IPS-NIHi7 (cell line): Measurements from ENCODE around the gene MEN1.

Experiments
- DNase-seq: peaks from one replicate; pipeline ENCODE4 v3.0.0; 2012; ENCODE audit warnings: mixed read lengths; ENCODE audit errors: extremely low spot score

The MEN1 gene

DNA sequence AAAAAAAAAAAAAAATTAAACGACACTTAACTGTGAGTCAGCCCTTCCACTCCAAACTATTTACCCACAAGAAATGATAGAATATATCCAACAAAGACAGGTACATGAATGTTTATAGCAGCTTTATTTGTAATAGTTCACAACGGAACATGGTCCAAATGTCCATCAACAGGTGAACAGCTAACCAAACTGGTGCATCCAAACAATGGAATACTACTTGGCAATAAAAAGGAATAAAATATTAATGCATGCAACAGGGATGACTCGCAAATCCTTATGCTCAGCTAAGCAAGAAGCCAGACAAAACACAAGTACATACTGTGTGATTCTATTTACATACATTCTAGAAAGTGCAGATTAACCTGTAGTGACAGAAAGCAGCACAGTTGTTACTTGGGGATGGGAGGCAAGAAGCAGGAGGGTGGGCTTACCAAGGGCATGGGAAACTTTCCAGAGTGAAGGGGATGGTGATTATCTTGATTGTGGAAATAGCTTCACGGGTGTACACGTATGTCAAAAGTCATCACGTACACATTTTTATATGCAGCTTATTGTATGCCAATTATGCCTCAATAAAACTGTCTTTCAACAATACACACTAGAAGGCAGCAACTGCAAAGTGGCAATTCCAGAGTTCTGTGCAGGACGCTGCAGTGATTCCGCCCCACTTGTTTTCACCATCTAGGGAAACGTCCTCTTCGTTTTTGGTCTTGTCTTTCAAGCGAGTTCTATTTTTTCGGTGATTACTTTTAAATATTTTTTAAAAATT, 25.4 kb downstream of the MEN1 start:
- no peak for DNase-seq

DNA sequence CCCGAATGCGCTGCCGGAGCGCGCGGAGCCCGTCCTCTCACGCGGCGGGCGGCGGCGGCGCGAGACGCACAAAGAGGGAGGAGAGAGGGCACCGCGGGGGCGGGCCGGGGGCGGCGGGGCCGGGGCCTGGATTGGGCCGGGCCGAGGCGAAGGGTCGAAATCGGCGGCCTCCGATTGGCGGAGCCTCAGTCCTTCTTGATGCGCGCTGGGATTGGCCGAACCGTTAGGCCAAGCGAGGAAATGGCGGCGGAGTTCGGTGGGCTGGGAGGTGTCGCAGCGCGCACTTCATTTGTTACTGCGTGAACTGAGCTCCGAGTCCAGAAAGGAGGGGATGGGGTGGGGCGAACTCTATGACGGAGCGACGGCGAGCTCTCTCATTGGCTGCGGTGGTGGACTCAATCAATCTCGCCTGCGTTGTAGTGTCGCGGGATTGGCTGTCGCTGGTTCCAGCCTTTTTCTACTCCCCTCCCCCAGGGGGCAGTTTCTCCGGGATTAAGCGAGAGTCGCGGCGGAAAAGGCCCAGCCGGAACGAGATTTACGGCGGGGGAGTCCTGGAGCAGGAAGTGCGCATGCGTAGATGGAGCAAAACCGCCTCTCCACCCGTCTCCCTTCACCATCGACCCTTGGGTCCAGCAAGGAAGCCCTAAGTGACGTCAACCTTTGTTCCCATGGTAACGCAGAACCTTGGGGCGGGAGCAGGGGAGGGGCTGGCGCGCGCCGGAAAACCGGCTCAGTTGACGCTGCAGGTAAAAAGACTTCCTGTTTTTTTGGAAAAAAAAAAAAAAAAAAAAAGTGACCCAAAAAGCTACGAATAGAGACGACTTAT, 31.7 kb downstream of the MEN1 start, which contains the start of gene SF1:
TSS of gene SF1 (minus strand) at position 70 of the 826 bp plus-strand sequence. CDS start 150 bp downstream, outside the sequence.
- peak; percentile 97 for DNase-seq

DNA sequence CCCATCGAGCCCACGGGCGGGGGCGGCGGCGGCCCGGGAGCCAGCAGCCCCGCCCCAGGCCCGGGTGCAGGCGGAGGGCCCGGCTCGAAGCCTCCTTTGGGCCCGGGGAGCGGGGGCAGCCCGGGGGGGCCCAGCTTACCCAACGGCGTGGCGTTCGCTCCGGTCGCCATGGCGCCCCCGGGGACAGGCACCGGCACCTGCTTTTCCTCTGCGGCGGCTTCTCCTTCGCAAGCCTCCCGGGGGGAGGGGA, 32.2 kb downstream of the MEN1 start:
- no peak for DNase-seq

DNA sequence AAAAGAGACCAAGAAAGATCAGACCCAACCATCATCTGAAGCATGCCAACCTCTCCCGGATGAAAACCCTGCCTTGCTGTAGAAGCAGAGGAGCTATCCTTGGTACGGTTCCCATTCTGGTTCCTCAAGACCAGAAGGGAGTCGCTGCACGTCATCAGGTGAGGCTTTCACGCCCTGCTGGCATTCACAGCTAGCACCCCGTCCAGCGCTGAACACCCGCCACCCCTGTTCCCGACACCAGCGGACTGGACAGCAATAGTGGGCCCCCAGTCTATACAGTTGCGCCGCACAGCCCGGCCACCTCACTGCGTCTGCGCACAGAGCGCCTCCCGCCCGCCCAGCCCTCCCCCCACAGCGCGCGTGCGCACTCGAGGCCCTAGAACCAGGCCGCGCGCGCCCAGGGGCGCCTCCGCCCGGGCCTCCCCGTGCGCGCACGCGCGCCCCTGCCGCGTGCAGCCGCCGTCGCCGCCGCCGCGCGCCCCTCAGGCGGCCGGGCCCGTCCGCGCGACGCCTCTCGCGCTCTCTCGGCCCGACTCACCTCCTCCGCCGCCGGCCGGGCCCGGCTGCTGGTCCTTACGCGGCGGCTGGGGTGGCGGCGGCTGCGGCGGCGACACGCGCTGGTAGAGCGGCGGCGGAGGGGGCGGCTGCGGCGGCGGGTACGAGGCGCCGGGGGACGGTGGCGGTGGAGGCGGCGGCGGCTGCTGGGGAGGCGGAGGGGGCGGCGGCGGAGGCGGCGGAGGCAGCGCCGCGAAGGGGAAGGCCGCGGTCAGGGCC, 32.7 kb downstream of the MEN1 start:
- DNase-seq, result peak; percentile 85

DNA sequence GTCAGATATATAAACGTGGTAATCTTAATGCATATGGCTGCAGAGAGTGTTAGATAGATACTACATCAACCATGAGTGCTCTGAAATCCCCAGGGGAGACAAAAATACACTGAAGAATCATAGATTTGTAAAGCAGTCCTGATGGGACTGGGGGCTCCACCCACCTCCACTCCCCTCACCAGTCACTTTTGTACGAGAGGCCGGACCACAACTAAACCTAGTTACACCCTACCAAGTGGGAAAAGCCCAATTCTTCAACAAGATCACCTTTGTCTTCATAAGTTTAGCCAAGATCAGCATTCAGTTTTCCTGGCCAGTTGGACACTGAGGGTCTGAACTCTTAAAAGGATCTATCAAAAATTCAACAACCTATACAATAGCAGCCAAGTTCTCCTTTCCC, 33.5 kb downstream of the MEN1 start:
- DNase-seq, result no peak

DNA sequence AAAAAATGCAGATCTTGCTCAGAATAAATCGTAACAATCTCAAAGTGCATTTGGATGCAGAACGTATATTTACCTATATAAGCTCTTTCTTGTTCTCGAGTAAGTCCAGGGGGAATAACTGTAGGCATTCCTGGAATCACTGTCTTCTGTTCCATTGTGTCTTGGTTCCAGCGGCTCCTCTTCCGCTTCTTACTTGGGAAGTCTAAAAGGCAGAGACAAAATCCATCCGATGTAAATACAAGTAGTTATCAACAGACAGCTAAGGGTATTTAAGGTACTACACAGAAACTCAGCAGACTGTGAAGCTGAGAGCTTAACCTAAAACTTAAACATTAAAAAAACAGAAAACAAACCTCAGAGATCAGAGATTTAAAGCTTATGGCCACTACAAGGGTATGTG, 33.9 kb downstream of the MEN1 start:
- no peak for DNase-seq

DNA sequence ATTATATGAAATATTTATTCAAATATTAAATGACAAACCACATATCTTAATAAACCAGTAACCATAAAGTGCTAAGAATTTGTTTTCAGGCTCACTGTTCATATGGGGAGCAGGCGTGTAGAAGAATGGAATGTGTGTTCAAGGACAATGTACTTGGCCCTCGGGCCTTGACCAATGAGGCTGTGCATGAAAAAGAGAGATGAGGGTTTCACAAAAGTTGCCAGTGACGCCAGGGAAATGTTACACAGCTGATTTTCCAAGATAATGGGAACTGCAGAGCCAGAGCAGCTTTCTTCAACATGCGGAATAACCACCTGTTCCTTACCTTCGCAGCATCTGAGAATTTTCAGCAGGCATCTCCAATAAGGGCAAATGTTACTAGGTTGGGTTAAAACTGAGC, 36.2 kb downstream of the MEN1 start:
- no peak for DNase-seq

DNA sequence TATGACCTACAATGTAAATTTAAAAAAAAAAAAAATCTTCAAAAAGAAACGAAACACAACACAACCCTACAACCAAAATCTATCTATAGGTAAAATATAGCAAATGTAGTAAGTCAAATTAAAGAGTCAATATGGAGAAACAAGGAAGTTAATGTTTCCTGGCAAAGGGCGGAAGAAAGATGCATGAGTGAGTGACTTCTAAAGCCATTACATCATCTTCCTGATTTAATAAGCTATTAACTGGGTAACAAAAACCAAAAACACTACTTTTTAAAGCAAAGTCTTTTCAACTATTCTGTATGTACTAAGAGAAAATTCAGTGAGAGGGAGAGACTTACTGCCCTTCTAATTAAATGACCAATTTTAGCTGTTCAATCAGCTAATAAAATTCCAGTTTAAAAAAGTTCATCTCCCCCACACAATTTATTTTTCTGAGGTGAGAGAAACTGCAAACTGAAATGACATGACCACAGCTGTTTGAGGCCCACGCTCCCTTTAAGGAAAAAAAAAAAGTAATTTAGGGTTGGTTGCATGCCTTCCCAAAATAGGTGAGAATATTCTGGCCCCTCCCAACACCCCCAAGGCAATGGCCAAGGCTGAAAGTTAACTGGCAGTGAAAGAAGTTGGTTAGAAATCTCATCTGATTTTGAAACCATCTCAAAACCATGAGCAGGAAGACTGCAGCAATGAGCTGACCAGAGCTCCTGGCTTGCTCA, 37.9 kb downstream of the MEN1 start:
- no peak for DNase-seq

DNA sequence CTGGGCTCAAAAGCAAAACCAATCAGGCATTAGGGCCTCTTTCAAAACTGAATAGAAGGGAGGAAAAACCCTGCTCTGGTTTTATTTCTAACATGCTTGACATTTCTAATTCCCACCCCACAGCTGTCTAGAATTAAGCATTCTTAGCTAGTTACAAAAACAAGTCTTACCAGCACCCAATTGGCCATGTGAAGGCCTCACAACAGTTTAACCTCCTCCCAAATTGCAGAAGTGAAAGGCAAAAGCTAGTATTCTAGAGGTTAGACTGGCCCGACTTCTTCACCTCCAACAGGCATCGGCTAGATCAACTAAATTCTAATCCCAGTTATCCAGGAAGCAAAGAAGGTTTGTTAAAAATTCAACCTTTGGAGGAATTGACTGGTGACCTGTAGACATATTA, 38.5 kb downstream of the MEN1 start:
- no peak for DNase-seq

DNA sequence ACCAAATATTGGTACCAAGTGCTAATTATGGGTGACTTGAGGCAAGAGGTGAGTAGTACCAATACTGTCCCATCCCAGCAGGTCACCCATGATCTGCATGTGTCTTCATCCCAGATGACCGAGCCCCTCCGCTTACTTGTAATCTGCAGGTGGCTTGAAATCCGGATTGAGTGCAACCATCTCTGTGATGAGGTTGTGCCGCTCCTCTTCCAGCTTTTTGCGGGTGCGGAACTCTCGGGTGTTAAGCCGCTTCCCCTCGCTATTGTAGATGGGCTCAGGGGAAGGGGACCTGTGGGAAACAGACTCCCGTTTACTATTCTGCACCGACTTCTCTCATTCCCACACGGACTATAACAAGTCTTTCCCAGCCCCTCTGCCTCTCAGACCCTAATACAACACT, 40.2 kb downstream of the MEN1 start:
- DNase-seq, result no peak

DNA sequence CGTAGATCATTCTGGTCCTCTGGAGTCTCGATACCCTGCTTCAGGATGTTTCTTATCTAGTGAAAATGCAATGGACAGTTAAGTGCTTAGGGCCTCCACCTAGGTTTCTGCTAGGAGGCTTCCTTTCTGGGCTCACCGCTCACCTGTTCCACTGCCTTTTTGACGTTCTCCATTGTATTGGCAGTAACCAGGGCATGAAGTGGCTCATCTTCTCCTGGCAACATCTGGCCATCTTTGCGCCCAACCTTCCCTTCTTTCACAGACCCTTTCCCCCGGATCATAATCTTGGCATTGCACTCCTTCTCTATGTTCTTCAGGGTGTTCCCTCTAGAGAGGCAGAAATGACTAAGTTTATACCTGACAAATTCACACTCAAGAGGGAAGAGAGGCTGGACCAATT, 41.1 kb downstream of the MEN1 start:
- DNase-seq, result no peak

DNA sequence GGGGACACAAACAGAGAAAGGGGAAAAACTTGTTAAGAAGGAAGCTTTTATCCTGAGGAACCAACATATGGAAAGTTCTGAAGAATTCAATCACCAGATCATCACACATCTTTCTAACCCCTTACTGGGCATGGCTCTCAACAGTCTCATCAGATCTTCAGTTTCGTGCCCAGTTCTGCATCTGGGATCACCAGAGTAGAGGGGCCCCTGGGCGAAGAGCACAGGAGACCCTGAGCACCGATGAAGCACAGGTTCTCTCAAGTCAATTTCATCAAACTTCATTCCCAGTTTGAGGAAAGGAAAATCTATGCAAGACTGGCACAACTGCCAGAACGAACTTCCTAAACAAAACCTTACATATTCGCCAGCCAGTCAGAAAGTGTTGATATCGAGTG, 42.1 kb downstream of the MEN1 start:
- no peak for DNase-seq

DNA sequence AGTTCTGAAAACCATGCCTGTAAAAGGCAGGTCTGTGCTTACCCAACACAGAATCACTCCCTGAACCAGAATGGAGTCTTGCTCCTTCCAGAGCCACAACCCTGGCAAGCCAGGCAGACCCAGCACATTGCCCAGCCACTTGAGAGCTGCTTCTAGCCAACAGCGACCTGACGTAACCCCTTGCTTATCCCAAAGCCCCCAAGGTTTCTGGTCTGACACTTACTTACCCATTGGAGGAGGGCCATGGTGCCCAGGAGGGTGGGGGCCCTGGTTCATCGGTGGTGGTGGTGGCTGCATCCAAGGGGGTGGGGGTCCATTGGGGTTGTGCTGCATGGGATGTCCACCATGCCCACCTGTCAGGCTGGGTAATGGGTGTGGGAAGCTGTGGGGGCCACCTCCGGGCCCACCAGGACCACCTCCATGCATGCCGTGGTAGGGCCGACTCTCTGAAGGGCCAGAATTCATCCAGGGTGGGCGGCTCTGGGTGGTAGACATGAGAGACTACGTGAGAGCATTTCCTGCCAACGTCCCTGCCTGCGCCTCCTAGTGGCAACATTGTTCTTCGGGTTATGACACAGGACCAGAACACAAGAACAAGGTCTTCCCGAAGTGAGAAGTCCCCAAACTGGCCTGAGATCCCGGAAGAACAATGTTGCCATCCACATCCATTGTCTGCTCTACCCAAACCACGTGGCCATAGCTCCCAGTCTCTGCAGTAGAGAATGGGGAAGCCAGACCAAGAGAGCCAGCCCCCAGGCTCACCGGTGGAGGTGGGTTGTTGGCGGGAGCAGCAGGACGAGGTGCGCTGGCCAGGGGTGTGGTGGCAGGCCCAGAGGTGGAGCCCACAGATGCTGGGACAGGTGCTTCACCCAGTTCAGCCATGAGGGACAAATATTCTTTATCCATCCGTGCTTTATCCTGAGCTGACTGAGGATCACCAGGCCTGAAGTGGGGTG, 42.7 kb downstream of the MEN1 start:
- no peak for DNase-seq

DNA sequence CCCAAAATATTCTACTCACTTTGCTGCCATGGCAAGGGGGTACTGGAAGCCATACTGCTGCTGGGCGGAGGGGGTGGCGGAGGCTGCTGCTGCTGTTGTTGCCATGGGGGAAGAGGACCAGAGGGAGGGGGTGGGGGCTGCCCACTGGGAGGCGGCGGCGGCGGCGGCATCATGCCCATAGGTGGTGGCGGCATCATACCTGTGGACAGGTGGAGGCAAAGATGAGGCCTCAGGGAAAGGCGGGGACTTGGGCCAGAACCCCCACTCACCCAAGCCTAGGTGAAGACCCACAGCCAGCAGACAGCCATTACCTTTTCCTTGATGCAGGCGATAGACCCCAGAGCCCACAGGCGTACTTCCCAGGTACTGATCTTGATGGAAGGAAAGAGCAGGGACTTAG, 43.5 kb downstream of the MEN1 start:
- DNase-seq, result no peak

DNA sequence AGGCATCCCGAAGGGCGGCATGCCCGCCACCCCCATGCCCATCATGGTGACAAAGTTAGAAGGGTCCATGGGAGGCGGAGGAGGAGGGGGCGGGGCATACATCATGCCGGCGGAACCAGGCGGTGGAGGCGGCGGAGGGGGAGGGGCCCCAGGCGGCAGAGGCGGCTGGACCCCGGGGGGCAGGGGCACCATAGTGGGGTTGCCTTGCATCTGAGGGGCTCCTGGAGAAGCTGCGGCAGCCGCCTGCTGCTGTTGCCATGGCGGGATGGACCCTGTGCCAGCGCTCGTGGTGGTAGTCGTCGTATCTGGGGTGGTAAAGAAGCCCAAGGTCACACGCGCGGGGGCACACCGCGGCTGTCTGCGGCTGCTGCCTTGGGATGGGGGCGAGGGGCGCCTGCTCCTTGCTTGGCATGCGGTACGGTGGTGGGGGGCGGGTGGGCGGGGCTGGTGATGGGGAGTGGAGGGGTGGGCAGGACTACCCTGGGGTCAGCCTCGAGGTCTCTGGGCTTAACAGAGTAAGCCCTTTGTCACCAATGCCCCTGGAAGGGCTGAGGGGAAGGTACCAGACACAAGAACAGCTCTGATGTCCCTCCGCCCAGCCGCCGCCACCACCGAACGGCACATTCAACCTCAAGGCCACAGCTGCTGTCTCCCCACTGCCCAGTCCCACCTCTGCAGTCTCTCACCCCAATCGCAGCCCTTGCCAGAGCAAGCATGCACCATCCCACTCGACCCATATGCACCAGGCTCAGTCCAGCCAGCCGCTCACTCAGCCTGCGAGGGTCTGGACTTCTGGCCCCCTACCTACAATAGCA, 44.3 kb downstream of the MEN1 start:
- DNase-seq, result no peak

DNA sequence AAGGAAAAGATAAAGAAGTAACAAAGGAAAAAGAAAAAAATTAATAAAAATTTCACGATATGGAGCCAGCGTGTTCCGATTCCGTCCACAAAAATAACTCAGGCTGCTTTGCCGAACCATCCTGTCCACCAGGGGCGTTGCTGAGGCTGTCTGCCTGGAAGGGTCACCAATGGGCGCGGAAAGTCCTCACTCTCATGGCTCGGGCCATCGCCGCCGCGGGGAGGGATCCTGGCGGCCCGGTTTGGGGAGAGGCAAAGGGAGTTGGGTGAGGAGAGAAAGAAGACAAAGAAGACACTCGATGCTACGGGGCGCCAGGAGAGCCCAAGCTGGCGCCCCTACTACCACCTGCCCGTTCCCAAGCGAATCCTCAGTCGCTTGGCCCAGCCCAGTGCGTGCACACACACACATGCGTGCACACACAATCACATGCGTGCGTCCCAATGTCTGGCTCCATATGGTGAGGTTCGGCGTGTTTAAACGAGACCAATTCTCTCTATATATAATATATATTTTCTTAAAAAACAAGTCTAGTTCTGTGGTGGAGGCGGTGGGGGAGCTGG, 45.0 kb downstream of the MEN1 start:
- DNase-seq, result no peak

DNA sequence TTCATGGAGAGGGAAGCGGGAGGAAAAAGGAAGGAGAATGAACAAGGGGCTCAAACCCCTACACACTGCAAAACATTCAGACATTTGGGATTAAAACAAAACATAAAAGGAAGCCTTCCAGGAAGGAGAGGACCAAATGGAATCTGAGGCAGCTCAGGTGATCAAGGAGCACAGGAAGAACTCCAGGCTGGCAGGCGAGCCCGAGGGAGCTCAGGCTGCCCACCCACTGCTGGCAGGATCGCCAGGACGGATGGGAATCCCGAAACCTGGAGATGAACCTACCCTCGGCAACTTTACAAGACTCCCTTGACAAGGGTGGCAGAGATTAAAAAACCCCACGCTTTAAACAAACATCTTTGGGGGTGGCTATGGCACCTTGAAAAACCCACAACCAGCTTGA, 45.6 kb downstream of the MEN1 start:
- DNase-seq, result no peak

DNA sequence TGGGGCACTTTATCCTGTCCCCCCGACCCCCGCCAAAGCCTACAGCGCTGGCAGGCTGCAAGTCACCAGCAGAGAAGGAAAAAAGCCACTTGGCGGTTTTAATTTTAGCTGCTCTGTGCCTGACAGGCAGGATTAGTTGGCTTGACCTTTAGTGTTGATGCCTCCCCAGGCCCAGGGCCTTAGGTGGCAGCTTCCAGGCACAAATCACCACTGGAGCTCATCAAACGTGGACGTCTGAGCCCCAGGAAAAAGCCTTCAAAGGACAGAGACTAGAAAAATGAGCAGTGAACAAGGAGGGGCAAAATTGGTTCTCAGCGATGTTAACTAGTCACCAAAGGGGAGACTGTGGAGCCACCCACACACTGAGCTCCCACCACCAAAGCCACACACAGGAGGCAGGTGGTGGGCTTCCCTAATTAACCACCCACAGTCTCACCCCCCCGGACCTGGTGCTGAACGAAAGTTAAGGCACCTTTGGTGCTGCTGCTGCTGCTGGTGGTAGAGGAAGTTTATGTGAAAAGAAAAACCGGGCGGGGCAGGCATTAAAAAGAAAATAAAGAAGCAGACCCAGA, 46.2 kb downstream of the MEN1 start:
- DNase-seq, result no peak

DNA sequence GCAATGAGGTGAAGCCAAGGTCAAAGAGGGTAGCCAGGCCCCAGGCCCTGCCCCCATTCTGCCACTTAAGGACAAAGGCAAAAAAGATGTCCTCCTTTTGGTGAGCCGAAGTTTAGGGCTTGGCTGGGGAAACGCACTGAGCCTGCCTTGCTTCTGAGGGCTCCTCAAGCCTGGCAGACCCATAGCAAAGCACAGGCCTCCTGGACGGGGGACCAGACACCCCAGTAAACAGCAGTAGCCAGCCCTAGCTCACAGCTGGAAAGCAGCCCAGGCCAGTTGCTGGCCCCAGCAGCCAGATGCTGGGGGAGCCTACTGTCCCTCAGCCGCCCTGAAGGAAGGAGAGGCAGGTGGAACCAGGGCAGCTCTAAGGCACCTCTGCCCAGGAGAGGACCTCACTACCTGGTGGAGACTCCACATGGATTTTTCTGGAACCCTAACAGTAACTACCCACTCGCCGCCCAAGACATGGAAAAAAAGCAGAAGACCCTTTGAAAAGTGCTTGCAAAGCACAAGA, 46.8 kb downstream of the MEN1 start:
- DNase-seq, result peak; percentile 16
